ENCODE data around the gene COL5A1. TPM values are rescaled to one million over a fixed set of nuclear protein-coding genes. Genes with fewer than 3 reads are reported as not detected.
A peak's percentile ranks its signal among the peaks of the same experiment; 100 is the strongest.

Gene COL5A1
- total RNA-seq, 6 donors from 2014 or later: 7.5 to 75.4 (median 27.4) TPM

DNA sequence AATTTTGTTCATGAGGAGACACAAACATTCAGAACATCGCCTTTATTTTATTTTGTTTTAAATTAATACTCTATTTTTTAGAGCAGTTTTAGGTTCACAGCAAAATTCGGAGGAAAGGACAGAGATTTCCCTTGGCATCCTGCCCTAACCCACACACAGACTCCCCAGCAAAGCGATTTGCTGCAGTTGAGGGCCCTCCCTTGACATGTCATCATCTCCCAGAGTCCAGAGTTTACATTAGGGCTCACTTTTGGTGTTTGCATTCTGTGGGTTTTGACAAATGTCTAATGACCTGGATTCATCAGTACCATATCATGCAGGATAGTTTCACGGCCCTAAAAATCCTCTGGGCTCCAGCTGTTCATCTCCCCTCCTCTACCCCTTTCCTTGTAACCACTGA lies 33.6 kb upstream of the COL5A1 start:
- TF ChIP-seq, protein P1, sequence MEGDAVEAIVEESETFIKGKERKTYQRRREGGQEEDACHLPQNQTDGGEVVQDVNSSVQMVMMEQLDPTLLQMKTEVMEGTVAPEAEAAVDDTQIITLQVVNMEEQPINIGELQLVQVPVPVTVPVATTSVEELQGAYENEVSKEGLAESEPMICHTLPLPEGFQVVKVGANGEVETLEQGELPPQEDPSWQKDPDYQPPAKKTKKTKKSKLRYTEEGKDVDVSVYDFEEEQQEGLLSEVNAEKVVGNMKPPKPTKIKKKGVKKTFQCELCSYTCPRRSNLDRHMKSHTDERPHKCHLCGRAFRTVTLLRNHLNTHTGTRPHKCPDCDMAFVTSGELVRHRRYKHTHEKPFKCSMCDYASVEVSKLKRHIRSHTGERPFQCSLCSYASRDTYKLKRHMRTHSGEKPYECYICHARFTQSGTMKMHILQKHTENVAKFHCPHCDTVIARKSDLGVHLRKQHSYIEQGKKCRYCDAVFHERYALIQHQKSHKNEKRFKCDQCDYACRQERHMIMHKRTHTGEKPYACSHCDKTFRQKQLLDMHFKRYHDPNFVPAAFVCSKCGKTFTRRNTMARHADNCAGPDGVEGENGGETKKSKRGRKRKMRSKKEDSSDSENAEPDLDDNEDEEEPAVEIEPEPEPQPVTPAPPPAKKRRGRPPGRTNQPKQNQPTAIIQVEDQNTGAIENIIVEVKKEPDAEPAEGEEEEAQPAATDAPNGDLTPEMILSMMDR (IDR thresholded peaks at IDR 0.05): no peak
- Histone ChIP-seq H3K27me3 (no peaks in the 10 kb centered on the region), H3K4me1 (peaks cover 0 to 4% (median 0%) of the 10 kb centered on the region in 4 donors), H3K27ac (no peak overlapping the region), H3K4me3 (no peak overlapping the region), H3K36me3 (no peaks in the 10 kb centered on the region), H3K9me3 (peaks cover 0 to 4% (median 0%) of the 10 kb centered on the region in 4 donors)
- DNase-seq: no peak
- ATAC-seq (ENCODE audit: low FRiP score in 2 of 2): no peak
- WGBS, 2 donors: 45 to 49% methylated on average over 4 of the region's 4 CpGs

DNA sequence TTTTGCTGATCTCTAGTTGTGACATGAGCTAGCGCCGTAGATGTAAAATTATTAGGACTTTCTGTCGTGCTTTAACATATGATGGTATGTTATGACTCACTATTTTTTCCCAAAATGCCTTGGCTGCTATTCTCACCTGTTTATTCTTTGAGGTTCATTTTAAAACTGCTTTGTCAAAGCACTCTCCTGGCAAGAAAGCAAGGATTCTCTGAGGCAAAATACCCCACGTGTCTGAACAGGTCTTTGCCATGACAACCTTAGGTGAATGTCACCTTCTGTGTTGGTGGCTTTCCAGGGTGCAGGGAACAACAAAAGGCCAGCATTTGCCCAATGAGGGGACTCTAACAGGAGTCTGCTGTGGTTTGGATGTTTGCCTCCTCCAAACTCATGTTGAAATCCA lies 30.6 kb upstream of the COL5A1 start:
- no peak for ATAC-seq (ENCODE audit: low FRiP score in 2 of 2)
- H3K27me3 ChIP-seq: no peaks in the 10 kb centered on the region
- peaks cover 0 to 4% (median 2%) of the 10 kb centered on the region in 4 donors for H3K9me3 ChIP-seq
- no peaks in the 10 kb centered on the region for H3K36me3 ChIP-seq
- no peak overlapping the region for H3K4me3 ChIP-seq
- peaks cover 0 to 4% (median 0%) of the 10 kb centered on the region in 4 donors for H3K4me1 ChIP-seq
- TF ChIP-seq EP300 (IDR thresholded peaks at IDR 0.05) (no peak), POLR2A (IDR thresholded peaks at IDR 0.05) (no peak), POLR2AphosphoS5 (IDR thresholded peaks at IDR 0.05) (no peak)
- TF ChIP-seq, protein P1 (IDR thresholded peaks at IDR 0.05): no peak
- peak in 1 of 2 donors; percentile 6 for DNase-seq
- WGBS, 2 donors: 79 to 81% methylated on average over 4 of the region's 4 CpGs
- H3K27ac ChIP-seq: no peak overlapping the region

DNA sequence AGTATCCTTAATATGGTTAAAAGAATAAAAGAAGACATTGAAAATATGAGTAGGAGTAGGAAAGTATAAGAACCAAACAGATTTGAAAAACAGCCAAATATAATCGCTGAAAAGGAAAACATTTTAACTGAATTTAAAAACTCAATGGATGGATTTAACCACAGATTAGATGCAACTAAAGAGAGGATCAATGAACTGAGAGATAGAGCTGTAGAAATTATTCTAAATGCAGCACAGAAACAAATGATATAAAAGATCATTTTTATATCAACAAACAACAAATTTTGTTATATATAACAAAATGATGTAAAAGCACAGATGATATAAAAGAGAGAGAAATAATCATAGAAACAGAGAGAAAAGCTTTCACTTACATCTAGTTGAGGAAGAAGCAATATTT lies 29.3 kb upstream of the COL5A1 start:
- DNase-seq (no peak), ATAC-seq (ENCODE audit: low FRiP score in 2 of 2) (no peak)
- Histone ChIP-seq H3K27me3 (no peaks in the 10 kb centered on the region), H3K4me3 (no peak overlapping the region), H3K27ac (no peak overlapping the region), H3K36me3 (no peaks in the 10 kb centered on the region), H3K9me3 (peaks cover 0 to 4% (median 2%) of the 10 kb centered on the region in 4 donors), H3K4me1 (peaks cover 0 to 4% (median 0%) of the 10 kb centered on the region in 4 donors)
- 89 to 93% methylated on average over 1 of the region's 1 CpG for WGBS, 2 donors
- TF ChIP-seq, protein P1 (IDR thresholded peaks at IDR 0.05): no peak
- no peak for TF ChIP-seq POLR2AphosphoS5 (IDR thresholded peaks at IDR 0.05)
- no peak for TF ChIP-seq EP300 (IDR thresholded peaks at IDR 0.05)
- no peak for TF ChIP-seq POLR2A (IDR thresholded peaks at IDR 0.05)

DNA sequence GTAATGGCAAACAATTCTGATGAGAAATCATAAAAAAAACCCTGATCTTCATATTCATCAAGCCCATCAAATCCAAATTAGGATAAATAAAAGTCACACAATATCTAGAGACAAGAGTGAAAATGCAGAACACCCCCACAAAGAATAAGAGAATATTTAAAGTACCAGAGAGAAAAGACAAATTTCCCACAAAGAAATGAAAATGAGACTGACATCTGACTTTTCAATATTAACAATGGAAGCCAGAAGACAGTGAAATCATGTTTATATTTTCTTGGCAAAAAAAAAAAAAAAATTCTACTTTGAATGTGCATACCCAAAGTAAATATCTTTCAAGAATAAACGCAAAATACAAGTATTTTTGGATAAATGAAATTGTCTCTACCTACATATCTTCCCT lies 28.9 kb upstream of the COL5A1 start:
- Histone ChIP-seq H3K36me3 (no peaks in the 10 kb centered on the region), H3K4me3 (no peak overlapping the region), H3K27me3 (no peaks in the 10 kb centered on the region), H3K9me3 (peaks cover 0 to 4% (median 2%) of the 10 kb centered on the region in 4 donors), H3K27ac (no peak overlapping the region), H3K4me1 (peaks cover 0 to 4% (median 0%) of the 10 kb centered on the region in 4 donors)
- TF ChIP-seq POLR2A (IDR thresholded peaks at IDR 0.05) (no peak), POLR2AphosphoS5 (IDR thresholded peaks at IDR 0.05) (no peak), EP300 (IDR thresholded peaks at IDR 0.05) (no peak)
- TF ChIP-seq, protein P1 (IDR thresholded peaks at IDR 0.05): no peak
- ATAC-seq (ENCODE audit: low FRiP score in 2 of 2): no peak
- DNase-seq: no peak
- WGBS, 2 donors: 64 to 68% methylated on average over 1 of the region's 1 CpG

DNA sequence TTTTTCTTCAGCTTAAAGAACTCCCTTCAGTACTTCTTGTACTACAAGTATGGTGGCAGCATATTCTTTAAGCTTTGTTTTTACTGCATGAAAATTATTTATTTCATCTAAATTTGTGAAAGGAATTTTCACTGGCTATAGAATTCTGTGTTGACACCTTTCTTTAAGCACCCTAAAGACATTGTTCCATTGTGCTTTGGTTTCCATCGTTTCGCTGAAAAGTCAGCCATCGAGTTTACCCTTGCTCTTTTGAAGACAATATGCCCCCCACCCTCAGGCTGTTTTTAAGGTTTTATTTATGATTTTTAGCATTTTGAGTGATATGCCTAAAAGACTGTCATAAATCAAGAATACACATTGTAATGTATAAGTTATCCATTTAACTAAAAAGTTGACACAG lies 27.3 kb upstream of the COL5A1 start:
- TF ChIP-seq POLR2AphosphoS5 (IDR thresholded peaks at IDR 0.05) (no peak), EP300 (IDR thresholded peaks at IDR 0.05) (no peak), POLR2A (IDR thresholded peaks at IDR 0.05) (no peak)
- TF ChIP-seq, protein P1 (IDR thresholded peaks at IDR 0.05): no peak
- H3K4me1 ChIP-seq: peaks cover 0 to 2% (median 0%) of the 10 kb centered on the region in 4 donors
- no peaks in the 10 kb centered on the region for H3K36me3 ChIP-seq
- H3K9me3 ChIP-seq: peaks cover 0 to 4% (median 2%) of the 10 kb centered on the region in 4 donors
- H3K4me3 ChIP-seq: no peak overlapping the region
- DNase-seq (no peak), ATAC-seq (ENCODE audit: low FRiP score in 2 of 2) (no peak)
- WGBS, 2 donors: 93 to 97% methylated on average over 3 of the region's 3 CpGs
- no peak overlapping the region for H3K27ac ChIP-seq
- H3K27me3 ChIP-seq: no peaks in the 10 kb centered on the region

Data from upper lobe of left lung (tissue), 6 donors.